Measurements from ENCODE around the gene KCNJ6.

The KCNJ6 gene

DNA sequence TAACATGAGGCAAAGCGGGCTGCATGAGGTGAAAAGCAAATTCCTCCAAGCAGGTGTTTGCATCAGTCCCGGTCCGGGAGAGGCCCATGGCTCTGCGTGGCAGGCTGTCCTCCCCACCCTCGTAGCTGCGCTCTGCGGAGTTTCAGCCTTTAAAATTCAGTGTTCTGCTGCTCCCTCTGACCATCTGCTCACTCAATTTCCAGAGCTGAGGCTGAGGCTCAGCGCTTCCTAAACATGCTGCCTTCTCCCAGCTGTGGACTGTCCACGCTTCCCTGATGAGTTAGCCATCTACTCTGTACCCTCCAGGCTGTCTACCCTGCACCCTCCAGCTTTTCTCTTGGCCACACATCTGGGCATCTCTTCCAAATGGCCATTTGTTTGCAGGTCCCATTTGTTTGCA lies 87.7 kb downstream of the KCNJ6 start:
- Histone ChIP-seq H3K9ac (ENCODE audit: low read depth in 1 of 2, low read length in 2 of 2) (no peak overlapping the region), H3K27me3 (ENCODE audit: control insufficient read depth in 1 of 2, insufficient read depth in 2 of 2, low read length in 2 of 2) (no peaks in the 10 kb centered on the region), H3K9me3 (ENCODE audit: control insufficient read depth in 1 of 2, low read length in 2 of 2) (no peaks in the 10 kb centered on the region), H3K4me1 (ENCODE audit: control insufficient read depth in 1 of 2, insufficient read depth in 2 of 2, low read length in 2 of 2) (peaks cover 21 to 38% of the 10 kb centered on the region in 2 donors), H3K27ac (ENCODE audit: low read depth, low read length) (no peak overlapping the region), H3K4me3 (ENCODE audit: low read depth in 1 of 2, low read length in 2 of 2) (no peak overlapping the region), H3K36me3 (ENCODE audit: control insufficient read depth in 1 of 2, insufficient read depth in 2 of 2, low read length in 2 of 2) (no peaks in the 10 kb centered on the region)

DNA sequence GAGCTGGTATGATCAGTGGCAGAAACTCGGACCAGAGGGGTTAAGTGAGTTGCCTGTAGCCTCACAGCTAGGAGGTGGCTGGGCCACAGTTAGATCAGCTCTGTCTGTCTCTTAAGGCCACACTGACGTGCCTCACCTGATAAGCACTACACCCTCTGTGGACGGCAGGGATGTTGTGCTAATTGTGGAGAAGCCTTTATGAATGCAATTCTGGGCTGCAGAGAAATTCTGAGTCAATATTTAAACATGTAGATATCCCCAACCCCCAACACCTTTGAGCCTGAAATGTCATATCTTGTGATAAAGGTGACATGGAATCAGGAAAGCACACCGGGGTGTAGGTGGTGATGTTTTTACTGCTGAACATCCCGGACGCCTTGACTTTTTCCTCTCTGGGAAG lies 88.3 kb downstream of the KCNJ6 start:
- Histone ChIP-seq H3K9me3 (ENCODE audit: control insufficient read depth in 1 of 2, low read length in 2 of 2) (no peaks in the 10 kb centered on the region), H3K27ac (ENCODE audit: low read depth, low read length) (no peak overlapping the region), H3K4me3 (ENCODE audit: low read depth in 1 of 2, low read length in 2 of 2) (no peak overlapping the region)

GRCh38 chr21:37821786-37822450 lies 94.3 kb downstream of the KCNJ6 start:
- Histone ChIP-seq H3K4me1 (ENCODE audit: control insufficient read depth in 1 of 2, insufficient read depth in 2 of 2, low read length in 2 of 2) (no peaks in the 10 kb centered on the region), H3K9ac (ENCODE audit: low read depth in 1 of 2, low read length in 2 of 2) (no peak overlapping the region), H3K27ac (ENCODE audit: low read depth, low read length) (no peak overlapping the region), H3K27me3 (ENCODE audit: control insufficient read depth in 1 of 2, insufficient read depth in 2 of 2, low read length in 2 of 2) (no peaks in the 10 kb centered on the region), H3K4me3 (ENCODE audit: low read depth in 1 of 2, low read length in 2 of 2) (no peak overlapping the region), H3K9me3 (ENCODE audit: control insufficient read depth in 1 of 2, low read length in 2 of 2) (no peaks in the 10 kb centered on the region), H3K36me3 (ENCODE audit: control insufficient read depth in 1 of 2, insufficient read depth in 2 of 2, low read length in 2 of 2) (no peaks in the 10 kb centered on the region)

More for the DNA sequence above, 88.3 kb downstream of the KCNJ6 start:
- Histone ChIP-seq H3K36me3 (ENCODE audit: control insufficient read depth in 1 of 2, insufficient read depth in 2 of 2, low read length in 2 of 2) (no peaks in the 10 kb centered on the region), H3K9ac (ENCODE audit: low read depth in 1 of 2, low read length in 2 of 2) (no peak overlapping the region), H3K27me3 (ENCODE audit: control insufficient read depth in 1 of 2, insufficient read depth in 2 of 2, low read length in 2 of 2) (no peaks in the 10 kb centered on the region), H3K4me1 (ENCODE audit: control insufficient read depth in 1 of 2, insufficient read depth in 2 of 2, low read length in 2 of 2) (peaks cover 21 to 38% of the 10 kb centered on the region in 2 donors)

- no peaks in the 10 kb centered on the region for H3K9me3 ChIP-seq (ENCODE audit: control insufficient read depth in 1 of 2, low read length in 2 of 2)
- H3K27me3 ChIP-seq (ENCODE audit: control insufficient read depth in 1 of 2, insufficient read depth in 2 of 2, low read length in 2 of 2) = no peaks in the 10 kb centered on the region
- no peaks in the 10 kb centered on the region for H3K36me3 ChIP-seq (ENCODE audit: control insufficient read depth in 1 of 2, insufficient read depth in 2 of 2, low read length in 2 of 2)
- H3K9ac ChIP-seq (ENCODE audit: low read depth in 1 of 2, low read length in 2 of 2) = no peak overlapping the region
- no peak overlapping the region for H3K4me3 ChIP-seq (ENCODE audit: low read depth in 1 of 2, low read length in 2 of 2)
- no peak overlapping the region for H3K27ac ChIP-seq (ENCODE audit: low read depth, low read length)
- no peaks in the 10 kb centered on the region for H3K4me1 ChIP-seq (ENCODE audit: control insufficient read depth in 1 of 2, insufficient read depth in 2 of 2, low read length in 2 of 2)
These were observed 95.2 kb downstream of the KCNJ6 start for GRCh38 chr21:37821092-37821491.

DNA sequence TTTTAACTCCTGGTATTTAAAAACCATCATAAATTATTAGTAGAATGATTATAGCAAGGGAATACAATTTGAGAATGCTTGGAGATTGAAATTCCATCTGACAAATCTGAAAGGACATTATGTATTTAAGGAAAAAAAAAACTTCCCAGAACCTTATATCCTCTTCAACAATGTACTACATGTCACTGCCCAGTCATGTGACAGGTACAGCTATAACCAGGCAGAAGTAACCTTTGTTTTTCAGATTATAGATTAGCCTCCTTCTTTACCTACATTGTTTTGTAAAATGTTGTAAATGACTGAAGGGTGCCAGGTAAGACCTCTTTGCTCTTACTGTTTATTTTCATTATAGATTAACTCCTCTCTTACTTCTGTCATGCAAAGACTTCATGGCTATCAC lies 96.9 kb downstream of the KCNJ6 start:
- Histone ChIP-seq H3K36me3 (ENCODE audit: control insufficient read depth in 1 of 2, insufficient read depth in 2 of 2, low read length in 2 of 2) (no peaks in the 10 kb centered on the region), H3K4me1 (ENCODE audit: control insufficient read depth in 1 of 2, insufficient read depth in 2 of 2, low read length in 2 of 2) (no peaks in the 10 kb centered on the region), H3K9me3 (ENCODE audit: control insufficient read depth in 1 of 2, low read length in 2 of 2) (no peaks in the 10 kb centered on the region), H3K4me3 (ENCODE audit: low read depth in 1 of 2, low read length in 2 of 2) (no peak overlapping the region), H3K27ac (ENCODE audit: low read depth, low read length) (no peak overlapping the region), H3K27me3 (ENCODE audit: control insufficient read depth in 1 of 2, insufficient read depth in 2 of 2, low read length in 2 of 2) (no peaks in the 10 kb centered on the region), H3K9ac (ENCODE audit: low read depth in 1 of 2, low read length in 2 of 2) (no peak overlapping the region)

- Histone ChIP-seq H3K27me3 (ENCODE audit: control insufficient read depth in 1 of 2, insufficient read depth in 2 of 2, low read length in 2 of 2) (no peaks in the 10 kb centered on the region), H3K36me3 (ENCODE audit: control insufficient read depth in 1 of 2, insufficient read depth in 2 of 2, low read length in 2 of 2) (no peaks in the 10 kb centered on the region), H3K9ac (ENCODE audit: low read depth in 1 of 2, low read length in 2 of 2) (no peak overlapping the region), H3K27ac (ENCODE audit: low read depth, low read length) (no peak overlapping the region), H3K9me3 (ENCODE audit: control insufficient read depth in 1 of 2, low read length in 2 of 2) (peaks cover 0 to 4% of the 10 kb centered on the region in 2 donors), H3K4me1 (ENCODE audit: control insufficient read depth in 1 of 2, insufficient read depth in 2 of 2, low read length in 2 of 2) (no peaks in the 10 kb centered on the region), H3K4me3 (ENCODE audit: low read depth in 1 of 2, low read length in 2 of 2) (no peak overlapping the region)
These were observed 99.0 kb downstream of the KCNJ6 start for GRCh38 chr21:37817242-37817641.

GRCh38 chr21:37815893-37816292 lies 100.4 kb downstream of the KCNJ6 start:
- Histone ChIP-seq H3K4me3 (ENCODE audit: low read depth in 1 of 2, low read length in 2 of 2) (no peak overlapping the region), H3K9me3 (ENCODE audit: control insufficient read depth in 1 of 2, low read length in 2 of 2) (peaks cover 0 to 4% of the 10 kb centered on the region in 2 donors), H3K9ac (ENCODE audit: low read depth in 1 of 2, low read length in 2 of 2) (no peak overlapping the region), H3K4me1 (ENCODE audit: control insufficient read depth in 1 of 2, insufficient read depth in 2 of 2, low read length in 2 of 2) (no peaks in the 10 kb centered on the region), H3K36me3 (ENCODE audit: control insufficient read depth in 1 of 2, insufficient read depth in 2 of 2, low read length in 2 of 2) (no peaks in the 10 kb centered on the region), H3K27me3 (ENCODE audit: control insufficient read depth in 1 of 2, insufficient read depth in 2 of 2, low read length in 2 of 2) (no peaks in the 10 kb centered on the region), H3K27ac (ENCODE audit: low read depth, low read length) (no peak overlapping the region)

- H3K4me3 ChIP-seq (ENCODE audit: low read depth in 1 of 2, low read length in 2 of 2) = no peak overlapping the region
- no peak overlapping the region for H3K9ac ChIP-seq (ENCODE audit: low read depth in 1 of 2, low read length in 2 of 2)
- H3K36me3 ChIP-seq (ENCODE audit: control insufficient read depth in 1 of 2, insufficient read depth in 2 of 2, low read length in 2 of 2) = no peaks in the 10 kb centered on the region
These were observed 104.5 kb downstream of the KCNJ6 start for GRCh38 chr21:37811711-37812110.

GRCh38 chr21:37808261-37808660 lies 108.0 kb downstream of the KCNJ6 start:
- Histone ChIP-seq H3K36me3 (ENCODE audit: control insufficient read depth in 1 of 2, insufficient read depth in 2 of 2, low read length in 2 of 2) (no peaks in the 10 kb centered on the region), H3K4me1 (ENCODE audit: control insufficient read depth in 1 of 2, insufficient read depth in 2 of 2, low read length in 2 of 2) (no peaks in the 10 kb centered on the region), H3K4me3 (ENCODE audit: low read depth in 1 of 2, low read length in 2 of 2) (no peak overlapping the region), H3K27ac (ENCODE audit: low read depth, low read length) (no peak overlapping the region), H3K9ac (ENCODE audit: low read depth in 1 of 2, low read length in 2 of 2) (no peak overlapping the region), H3K9me3 (ENCODE audit: control insufficient read depth in 1 of 2, low read length in 2 of 2) (peaks cover 0 to 4% of the 10 kb centered on the region in 2 donors), H3K27me3 (ENCODE audit: control insufficient read depth in 1 of 2, insufficient read depth in 2 of 2, low read length in 2 of 2) (no peaks in the 10 kb centered on the region)

More at GRCh38 chr21:37811711-37812110, 104.5 kb downstream of the KCNJ6 start:
- Histone ChIP-seq H3K9me3 (ENCODE audit: control insufficient read depth in 1 of 2, low read length in 2 of 2) (peaks cover 0 to 4% of the 10 kb centered on the region in 2 donors), H3K27me3 (ENCODE audit: control insufficient read depth in 1 of 2, insufficient read depth in 2 of 2, low read length in 2 of 2) (no peaks in the 10 kb centered on the region), H3K27ac (ENCODE audit: low read depth, low read length) (no peak overlapping the region), H3K4me1 (ENCODE audit: control insufficient read depth in 1 of 2, insufficient read depth in 2 of 2, low read length in 2 of 2) (no peaks in the 10 kb centered on the region)

- Histone ChIP-seq H3K36me3 (ENCODE audit: control insufficient read depth in 1 of 2, insufficient read depth in 2 of 2, low read length in 2 of 2) (no peaks in the 10 kb centered on the region), H3K9me3 (ENCODE audit: control insufficient read depth in 1 of 2, low read length in 2 of 2) (no peaks in the 10 kb centered on the region), H3K4me3 (ENCODE audit: low read depth in 1 of 2, low read length in 2 of 2) (no peak overlapping the region), H3K27me3 (ENCODE audit: control insufficient read depth in 1 of 2, insufficient read depth in 2 of 2, low read length in 2 of 2) (no peaks in the 10 kb centered on the region), H3K27ac (ENCODE audit: low read depth, low read length) (no peak overlapping the region), H3K9ac (ENCODE audit: low read depth in 1 of 2, low read length in 2 of 2) (no peak overlapping the region), H3K4me1 (ENCODE audit: control insufficient read depth in 1 of 2, insufficient read depth in 2 of 2, low read length in 2 of 2) (no peaks in the 10 kb centered on the region)
These were observed 111.0 kb downstream of the KCNJ6 start for GRCh38 chr21:37805266-37805665.
